ENCODE measurements around the gene DCDC2.

The DCDC2 gene

GRCh38 chr6:24272148-24272547 lies 85.7 kb downstream of the DCDC2 start:
- TF ChIP-seq REST (IDR thresholded peaks at IDR 0.05; ENCODE audit: insufficient read depth in 1 of 2, low read depth in 2 of 2, low read length in 2 of 2): no peak
- TF ChIP-seq FOXP2 (optimal IDR thresholded peaks at IDR 0.05; ENCODE audit: borderline replicate concordance, extremely low read depth, extremely low read length, insufficient read depth): no peak
- TF ChIP-seq POLR2AphosphoS5 (IDR thresholded peaks at IDR 0.05; ENCODE audit: low read depth, low read length): no peak
- TF ChIP-seq TAF1 (IDR thresholded peaks at IDR 0.05; ENCODE audit: borderline replicate concordance, insufficient read depth, low read length): no peak
- no peak for TF ChIP-seq SIN3A (IDR thresholded peaks at IDR 0.05; ENCODE audit: borderline replicate concordance, insufficient read depth, low read length)

- TF ChIP-seq FOXP2 (optimal IDR thresholded peaks at IDR 0.05; ENCODE audit: borderline replicate concordance, extremely low read depth, extremely low read length, insufficient read depth): no peak
These were observed 87.8 kb downstream of the DCDC2 start for GRCh38 chr6:24270011-24270410.

- TF ChIP-seq REST (IDR thresholded peaks at IDR 0.05; ENCODE audit: insufficient read depth in 1 of 2, low read depth in 2 of 2, low read length in 2 of 2) (no peak), POLR2AphosphoS5 (IDR thresholded peaks at IDR 0.05; ENCODE audit: low read depth, low read length) (no peak), TAF1 (IDR thresholded peaks at IDR 0.05; ENCODE audit: borderline replicate concordance, insufficient read depth, low read length) (no peak), FOXP2 (optimal IDR thresholded peaks at IDR 0.05; ENCODE audit: borderline replicate concordance, extremely low read depth, extremely low read length, insufficient read depth) (no peak), SIN3A (IDR thresholded peaks at IDR 0.05; ENCODE audit: borderline replicate concordance, insufficient read depth, low read length) (no peak)
These were observed 100.6 kb downstream of the DCDC2 start for GRCh38 chr6:24257282-24257681.

- TF ChIP-seq FOXP2 (optimal IDR thresholded peaks at IDR 0.05; ENCODE audit: borderline replicate concordance, extremely low read depth, extremely low read length, insufficient read depth): no peak
- no peak for TF ChIP-seq REST (IDR thresholded peaks at IDR 0.05; ENCODE audit: insufficient read depth in 1 of 2, low read depth in 2 of 2, low read length in 2 of 2)
- TF ChIP-seq TAF1 (IDR thresholded peaks at IDR 0.05; ENCODE audit: borderline replicate concordance, insufficient read depth, low read length): no peak
- TF ChIP-seq POLR2AphosphoS5 (IDR thresholded peaks at IDR 0.05; ENCODE audit: low read depth, low read length): no peak
- TF ChIP-seq SIN3A (IDR thresholded peaks at IDR 0.05; ENCODE audit: borderline replicate concordance, insufficient read depth, low read length): no peak
These were observed 102.2 kb downstream of the DCDC2 start for GRCh38 chr6:24255676-24256075.

- TF ChIP-seq FOXP2 (optimal IDR thresholded peaks at IDR 0.05; ENCODE audit: borderline replicate concordance, extremely low read depth, extremely low read length, insufficient read depth): no peak
- TF ChIP-seq REST (IDR thresholded peaks at IDR 0.05; ENCODE audit: insufficient read depth in 1 of 2, low read depth in 2 of 2, low read length in 2 of 2): no peak
- no peak for TF ChIP-seq POLR2AphosphoS5 (IDR thresholded peaks at IDR 0.05; ENCODE audit: low read depth, low read length)
- no peak for TF ChIP-seq TAF1 (IDR thresholded peaks at IDR 0.05; ENCODE audit: borderline replicate concordance, insufficient read depth, low read length)
- no peak for TF ChIP-seq SIN3A (IDR thresholded peaks at IDR 0.05; ENCODE audit: borderline replicate concordance, insufficient read depth, low read length)
These were observed 104.5 kb downstream of the DCDC2 start for GRCh38 chr6:24253360-24253759.

Measured in PFSK-1 (cell line).